Rectal smooth muscle tissue (tissue), 1 donor: ENCODE measurements around the gene CFAP410.
A peak's percentile ranks its signal among the peaks of the same experiment; 100 is the strongest.

ENCODE experiments used
- H3K27ac ChIP-seq: one replicate; pipeline ENCODE4 v1.7.0; 2013; ENCODE audit warnings: low read depth, low read length, inconsistent platforms
- H3K27me3 ChIP-seq: one replicate; pipeline ENCODE4 v1.7.0; 2013; ENCODE audit warnings: low read length; ENCODE audit not compliant: control insufficient read depth, insufficient read depth
- H3K36me3 ChIP-seq: one replicate; pipeline ENCODE4 v1.7.0; 2013; ENCODE audit warnings: low read length; ENCODE audit not compliant: control insufficient read depth, insufficient read depth
- H3K4me1 ChIP-seq: one replicate; pipeline ENCODE4 v1.7.0; 2013; ENCODE audit warnings: low read length; ENCODE audit not compliant: control insufficient read depth, insufficient read depth
- H3K4me3 ChIP-seq: one replicate; pipeline ENCODE4 v1.7.0; 2013; ENCODE audit warnings: low read length
- H3K9ac ChIP-seq: one replicate; pipeline ENCODE4 v1.7.0; 2013; ENCODE audit warnings: low read length

The CFAP410 gene

GRCh38 chr21:44299458-44300261, 39.5 kb downstream of the CFAP410 start, which contains the start of gene PFKL:
Gene PFKL (plus strand): TSS chr21:44300053. CDS start chr21:44300106, 53 bp downstream.
- Histone ChIP-seq H3K27me3 (peaks cover 3% of the 10 kb centered on the region), H3K9ac (peak within 1 kb of the TSS; percentile 78), H3K36me3 (no peaks in the 10 kb centered on the region), H3K4me1 (peaks cover 9% of the 10 kb centered on the region), H3K27ac (peak within 1 kb of the TSS; percentile 83), H3K4me3 (peak within 1 kb of the TSS; percentile 82)

- Histone ChIP-seq H3K27me3 (peaks cover 3% of the 10 kb centered on the region), H3K9ac (no peak overlapping the region), H3K27ac (peak overlapping the region; percentile 83), H3K36me3 (no peaks in the 10 kb centered on the region), H3K4me1 (peaks cover 9% of the 10 kb centered on the region), H3K4me3 (peak overlapping the region; percentile 82)
Observed at GRCh38 chr21:44299085-44299457, 40.1 kb downstream of the CFAP410 start.

- no peak overlapping the region for H3K27ac ChIP-seq
- H3K4me1 ChIP-seq: peaks cover 9% of the 10 kb centered on the region
Observed at GRCh38 chr21:44298301-44298700, 40.9 kb downstream of the CFAP410 start.

GRCh38 chr21:44297525-44298290, 41.5 kb downstream of the CFAP410 start:
- Histone ChIP-seq H3K36me3 (no peaks in the 10 kb centered on the region), H3K4me3 (no peak overlapping the region), H3K4me1 (peaks cover 9% of the 10 kb centered on the region), H3K27ac (no peak overlapping the region), H3K9ac (no peak overlapping the region), H3K27me3 (peaks cover 3% of the 10 kb centered on the region)

More at GRCh38 chr21:44298301-44298700, 40.9 kb downstream of the CFAP410 start:
- Histone ChIP-seq H3K9ac (no peak overlapping the region), H3K4me3 (no peak overlapping the region), H3K27me3 (peaks cover 3% of the 10 kb centered on the region), H3K36me3 (no peaks in the 10 kb centered on the region)

- no peaks in the 10 kb centered on the region for H3K36me3 ChIP-seq
- peaks cover 3% of the 10 kb centered on the region for H3K27me3 ChIP-seq
- peaks cover 6% of the 10 kb centered on the region for H3K4me1 ChIP-seq
- no peak overlapping the region for H3K27ac ChIP-seq
- H3K4me3 ChIP-seq: no peak overlapping the region
- no peak overlapping the region for H3K9ac ChIP-seq
Observed at GRCh38 chr21:44296916-44297315, 42.3 kb downstream of the CFAP410 start.

GRCh38 chr21:44296103-44296519, 43.1 kb downstream of the CFAP410 start:
- Histone ChIP-seq H3K36me3 (no peaks in the 10 kb centered on the region), H3K4me1 (peaks cover 6% of the 10 kb centered on the region), H3K9ac (no peak overlapping the region), H3K4me3 (no peak overlapping the region), H3K27ac (no peak overlapping the region), H3K27me3 (peaks cover 3% of the 10 kb centered on the region)

GRCh38 chr21:44295646-44296045, 43.5 kb downstream of the CFAP410 start:
- no peak overlapping the region for H3K4me3 ChIP-seq
- H3K36me3 ChIP-seq: no peaks in the 10 kb centered on the region
- no peak overlapping the region for H3K9ac ChIP-seq
- peaks cover 2% of the 10 kb centered on the region for H3K4me1 ChIP-seq
- no peak overlapping the region for H3K27ac ChIP-seq
- H3K27me3 ChIP-seq: peaks cover 3% of the 10 kb centered on the region

- Histone ChIP-seq H3K27ac (no peak overlapping the region), H3K4me1 (peaks cover 2% of the 10 kb centered on the region), H3K9ac (no peak overlapping the region), H3K27me3 (peaks cover 3% of the 10 kb centered on the region), H3K4me3 (no peak overlapping the region), H3K36me3 (no peaks in the 10 kb centered on the region)
Observed at GRCh38 chr21:44295163-44295573, 44.0 kb downstream of the CFAP410 start.

- H3K27me3 ChIP-seq: peaks cover 3% of the 10 kb centered on the region
- no peak overlapping the region for H3K9ac ChIP-seq
- H3K36me3 ChIP-seq: no peaks in the 10 kb centered on the region
- H3K4me3 ChIP-seq: no peak overlapping the region
- no peak overlapping the region for H3K27ac ChIP-seq
- H3K4me1 ChIP-seq: peaks cover 2% of the 10 kb centered on the region
Observed at GRCh38 chr21:44294391-44295162, 44.6 kb downstream of the CFAP410 start.

GRCh38 chr21:44293551-44294231, 45.5 kb downstream of the CFAP410 start:
- H3K27ac ChIP-seq: no peak overlapping the region
- no peak overlapping the region for H3K9ac ChIP-seq
- peaks cover 3% of the 10 kb centered on the region for H3K27me3 ChIP-seq
- no peaks in the 10 kb centered on the region for H3K36me3 ChIP-seq
- H3K4me3 ChIP-seq: no peak overlapping the region
- no peaks in the 10 kb centered on the region for H3K4me1 ChIP-seq

- Histone ChIP-seq H3K36me3 (no peaks in the 10 kb centered on the region), H3K27ac (no peak overlapping the region), H3K4me3 (no peak overlapping the region), H3K4me1 (no peaks in the 10 kb centered on the region), H3K27me3 (peaks cover 3% of the 10 kb centered on the region), H3K9ac (no peak overlapping the region)
Observed at GRCh38 chr21:44292812-44293195, 46.4 kb downstream of the CFAP410 start.
